Measurements from ENCODE around the gene ZSCAN5B. TPM values are rescaled to one million over a fixed set of nuclear protein-coding genes. Genes with fewer than 3 reads are reported as not detected.

Gene ZSCAN5B
- total and polyA plus RNA-seq, 2 donors (not counting 1 experiment from before 2014, with no cell fraction given): not detected

DNA sequence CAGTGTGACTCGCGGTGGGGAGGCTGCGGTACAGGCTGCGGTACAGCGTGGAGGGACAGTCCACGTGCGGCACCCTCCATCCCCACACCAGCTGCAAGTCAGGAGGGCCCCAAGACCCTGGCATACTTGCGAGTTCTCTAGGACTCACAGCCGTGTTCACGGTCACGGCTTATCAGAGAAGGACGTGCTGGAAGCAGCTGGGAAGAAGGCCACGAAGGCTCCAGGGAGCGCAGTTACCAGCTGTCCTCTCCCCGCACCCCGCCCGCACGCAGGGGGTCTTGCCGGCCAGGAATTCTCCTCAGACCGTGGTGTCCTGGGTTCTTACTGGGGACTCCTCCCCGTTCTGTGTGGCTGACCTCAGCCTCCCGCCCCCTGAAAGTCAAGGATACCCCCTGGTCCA is 50.3 kb downstream of the ZSCAN5B start:
- H3K9ac ChIP-seq (ENCODE audit: insufficient read depth, low read length): no peak overlapping the region
- H3K9me3 ChIP-seq (ENCODE audit: control insufficient read depth, insufficient read depth, low read depth, low read length): no peaks in the 10 kb centered on the region
- TF ChIP-seq EZH2 (IDR thresholded peaks at IDR 0.05; ENCODE audit: low read length, missing control alignments): no peak
- TF ChIP-seq, protein P1, sequence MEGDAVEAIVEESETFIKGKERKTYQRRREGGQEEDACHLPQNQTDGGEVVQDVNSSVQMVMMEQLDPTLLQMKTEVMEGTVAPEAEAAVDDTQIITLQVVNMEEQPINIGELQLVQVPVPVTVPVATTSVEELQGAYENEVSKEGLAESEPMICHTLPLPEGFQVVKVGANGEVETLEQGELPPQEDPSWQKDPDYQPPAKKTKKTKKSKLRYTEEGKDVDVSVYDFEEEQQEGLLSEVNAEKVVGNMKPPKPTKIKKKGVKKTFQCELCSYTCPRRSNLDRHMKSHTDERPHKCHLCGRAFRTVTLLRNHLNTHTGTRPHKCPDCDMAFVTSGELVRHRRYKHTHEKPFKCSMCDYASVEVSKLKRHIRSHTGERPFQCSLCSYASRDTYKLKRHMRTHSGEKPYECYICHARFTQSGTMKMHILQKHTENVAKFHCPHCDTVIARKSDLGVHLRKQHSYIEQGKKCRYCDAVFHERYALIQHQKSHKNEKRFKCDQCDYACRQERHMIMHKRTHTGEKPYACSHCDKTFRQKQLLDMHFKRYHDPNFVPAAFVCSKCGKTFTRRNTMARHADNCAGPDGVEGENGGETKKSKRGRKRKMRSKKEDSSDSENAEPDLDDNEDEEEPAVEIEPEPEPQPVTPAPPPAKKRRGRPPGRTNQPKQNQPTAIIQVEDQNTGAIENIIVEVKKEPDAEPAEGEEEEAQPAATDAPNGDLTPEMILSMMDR (conservative IDR thresholded peaks at IDR 0.05 in 1 of 2, IDR thresholded peaks at IDR 0.05 in 1 of 2; ENCODE audit: low read depth in 1 of 2, low read length in 2 of 2): no peak
- no peaks in the 10 kb centered on the region for H3K27me3 ChIP-seq (ENCODE audit: control insufficient read depth, insufficient read depth, low read length)
- no peaks in the 10 kb centered on the region for H4K20me1 ChIP-seq (ENCODE audit: control insufficient read depth, extremely low read depth, insufficient read depth, low read length)
- H2AFZ ChIP-seq (ENCODE audit: low read length): no peak overlapping the region
- H3K4me3 ChIP-seq (replicated peaks in 1 of 4; ENCODE audit: control extremely low read depth in 1 of 4, insufficient read depth in 1 of 4, low read depth in 3 of 4, low read length in 4 of 4): no peak overlapping the region
- no peak overlapping the region for H3K4me2 ChIP-seq (ENCODE audit: extremely low read depth, insufficient read depth, low read length)
- H3K4me1 ChIP-seq (ENCODE audit: control insufficient read depth, extremely low read depth, insufficient read depth, low read length): no peaks in the 10 kb centered on the region
- no peak for DNase-seq (ENCODE audit: low read depth in 2 of 2)
- H3K27ac ChIP-seq (ENCODE audit: insufficient read depth, low read length): no peak overlapping the region
- peaks cover 11% of the 10 kb centered on the region for H3K79me2 ChIP-seq (ENCODE audit: control insufficient read depth, insufficient read depth, low read length)
- peaks cover 6% of the 10 kb centered on the region for H3K36me3 ChIP-seq (ENCODE audit: control insufficient read depth, insufficient read depth, low read length)

DNA sequence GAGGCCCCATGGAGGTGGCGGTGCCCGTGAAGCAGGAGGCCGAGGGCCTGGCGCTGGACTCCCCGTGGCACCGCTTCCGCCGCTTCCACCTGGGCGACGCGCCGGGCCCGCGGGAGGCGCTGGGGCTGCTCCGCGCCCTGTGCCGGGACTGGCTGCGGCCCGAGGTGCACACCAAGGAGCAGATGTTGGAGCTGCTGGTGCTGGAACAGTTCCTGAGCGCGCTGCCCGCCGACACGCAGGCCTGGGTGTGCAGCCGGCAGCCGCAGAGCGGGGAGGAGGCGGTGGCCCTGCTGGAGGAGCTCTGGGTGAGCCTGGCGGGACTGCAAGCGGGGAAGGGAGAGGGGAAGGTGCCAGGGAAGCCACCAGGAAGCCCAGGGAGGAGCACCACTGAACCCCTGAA is 50.7 kb downstream of the ZSCAN5B start:
- no peaks in the 10 kb centered on the region for H3K4me1 ChIP-seq (ENCODE audit: control insufficient read depth, extremely low read depth, insufficient read depth, low read length)
- no peaks in the 10 kb centered on the region for H4K20me1 ChIP-seq (ENCODE audit: control insufficient read depth, extremely low read depth, insufficient read depth, low read length)
- no peak overlapping the region for H3K9ac ChIP-seq (ENCODE audit: insufficient read depth, low read length)
- no peaks in the 10 kb centered on the region for H3K9me3 ChIP-seq (ENCODE audit: control insufficient read depth, insufficient read depth, low read depth, low read length)
- H3K27me3 ChIP-seq (ENCODE audit: control insufficient read depth, insufficient read depth, low read length): no peaks in the 10 kb centered on the region
- no peak overlapping the region for H2AFZ ChIP-seq (ENCODE audit: low read length)
- no peak overlapping the region for H3K4me2 ChIP-seq (ENCODE audit: extremely low read depth, insufficient read depth, low read length)
- H3K27ac ChIP-seq (ENCODE audit: insufficient read depth, low read length): no peak overlapping the region
- peaks cover 6% of the 10 kb centered on the region for H3K36me3 ChIP-seq (ENCODE audit: control insufficient read depth, insufficient read depth, low read length)
- peaks cover 14% of the 10 kb centered on the region for H3K79me2 ChIP-seq (ENCODE audit: control insufficient read depth, insufficient read depth, low read length)
- TF ChIP-seq EZH2 (IDR thresholded peaks at IDR 0.05; ENCODE audit: low read length, missing control alignments): no peak
- TF ChIP-seq, protein P1 (conservative IDR thresholded peaks at IDR 0.05 in 1 of 2, IDR thresholded peaks at IDR 0.05 in 1 of 2; ENCODE audit: low read depth in 1 of 2, low read length in 2 of 2): no peak
- no peak for DNase-seq (ENCODE audit: low read depth in 2 of 2)
- no peak overlapping the region for H3K4me3 ChIP-seq (replicated peaks in 1 of 4; ENCODE audit: control extremely low read depth in 1 of 4, insufficient read depth in 1 of 4, low read depth in 3 of 4, low read length in 4 of 4)

DNA sequence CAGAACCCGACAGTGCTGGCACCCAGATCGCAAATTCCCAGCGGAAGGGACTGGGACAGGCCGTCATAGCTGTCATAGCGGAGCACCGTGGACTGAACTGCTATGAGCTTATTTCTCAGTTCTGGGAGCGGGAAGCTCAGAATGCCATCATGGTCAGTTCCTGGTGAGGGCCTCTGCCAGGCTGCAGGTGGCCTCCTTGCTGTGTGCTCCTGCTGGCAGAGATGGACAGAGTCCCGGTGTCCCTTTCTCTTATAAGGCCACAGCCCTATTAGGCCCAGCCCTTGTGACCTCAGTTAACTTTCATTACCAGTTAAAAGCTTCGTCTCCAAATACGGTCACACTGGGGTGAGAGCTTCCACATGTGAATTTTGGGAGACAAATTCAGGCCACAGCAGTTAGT is 51.9 kb downstream of the ZSCAN5B start:
- no peak overlapping the region for H3K9ac ChIP-seq (ENCODE audit: insufficient read depth, low read length)
- H3K27ac ChIP-seq (ENCODE audit: insufficient read depth, low read length): no peak overlapping the region
- H3K79me2 ChIP-seq (ENCODE audit: control insufficient read depth, insufficient read depth, low read length): peaks cover 18% of the 10 kb centered on the region

More for the DNA sequence above, 51.9 kb downstream of the ZSCAN5B start:
- H3K9me3 ChIP-seq (ENCODE audit: control insufficient read depth, insufficient read depth, low read depth, low read length): no peaks in the 10 kb centered on the region
- TF ChIP-seq, protein P1 (conservative IDR thresholded peaks at IDR 0.05 in 1 of 2, IDR thresholded peaks at IDR 0.05 in 1 of 2; ENCODE audit: low read depth in 1 of 2, low read length in 2 of 2): no peak
- TF ChIP-seq EZH2 (IDR thresholded peaks at IDR 0.05; ENCODE audit: low read length, missing control alignments): no peak
- H4K20me1 ChIP-seq (ENCODE audit: control insufficient read depth, extremely low read depth, insufficient read depth, low read length): no peaks in the 10 kb centered on the region
- DNase-seq (ENCODE audit: low read depth in 2 of 2): no peak
- H3K27me3 ChIP-seq (ENCODE audit: control insufficient read depth, insufficient read depth, low read length): no peaks in the 10 kb centered on the region
- H3K4me2 ChIP-seq (ENCODE audit: extremely low read depth, insufficient read depth, low read length): no peak overlapping the region
- H3K4me3 ChIP-seq (replicated peaks in 1 of 4; ENCODE audit: control extremely low read depth in 1 of 4, insufficient read depth in 1 of 4, low read depth in 3 of 4, low read length in 4 of 4): no peak overlapping the region
- no peaks in the 10 kb centered on the region for H3K4me1 ChIP-seq (ENCODE audit: control insufficient read depth, extremely low read depth, insufficient read depth, low read length)
- no peak overlapping the region for H2AFZ ChIP-seq (ENCODE audit: low read length)
- H3K36me3 ChIP-seq (ENCODE audit: control insufficient read depth, insufficient read depth, low read length): peaks cover 6% of the 10 kb centered on the region
